HG02943 (cell line): ENCODE measurements around the gene PHLPP1.
"Not testable (repeated sequence)": the region's sequence is repeated elsewhere in the genome, so short reads cannot be mapped to it uniquely, and the experiment has no call there.

Experiments used
- ATAC-seq: cut with Tn5 transposase; IDR thresholded peaks from one replicate; pipeline ENCODE4 v1.9.1; 2021; ENCODE audit warnings: mild to moderate bottlenecking, low read depth, moderate library complexity; ENCODE audit not compliant: unreplicated experiment

The PHLPP1 gene

DNA sequence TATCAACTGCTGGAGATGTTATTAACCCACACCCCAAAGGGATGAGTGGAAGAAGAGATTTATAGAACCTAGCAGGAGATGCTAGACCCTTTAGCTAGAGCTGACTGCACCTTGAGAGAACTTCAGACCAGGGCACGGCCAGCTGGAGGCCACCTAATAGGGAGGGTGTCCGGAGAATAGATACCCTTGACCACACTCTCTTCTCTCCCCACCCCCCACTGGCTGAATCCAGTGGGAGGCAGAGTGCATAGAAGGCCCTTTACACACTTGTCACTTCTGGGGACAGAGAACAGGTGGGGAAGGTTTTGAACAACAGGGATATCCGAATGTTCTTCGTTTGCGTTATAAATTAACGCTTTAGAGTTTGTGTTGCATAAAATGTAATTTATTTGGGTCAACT lies 84.6 kb downstream of the PHLPP1 start:
- no peak for ATAC-seq

- no peak for ATAC-seq
Measured at GRCh38 chr18:62802523-62802922, 87.2 kb downstream of the PHLPP1 start.

- ATAC-seq, result no peak
Measured at GRCh38 chr18:62807396-62807795, 92.1 kb downstream of the PHLPP1 start.

GRCh38 chr18:62808123-62808522 lies 92.8 kb downstream of the PHLPP1 start:
- no peak for ATAC-seq

DNA sequence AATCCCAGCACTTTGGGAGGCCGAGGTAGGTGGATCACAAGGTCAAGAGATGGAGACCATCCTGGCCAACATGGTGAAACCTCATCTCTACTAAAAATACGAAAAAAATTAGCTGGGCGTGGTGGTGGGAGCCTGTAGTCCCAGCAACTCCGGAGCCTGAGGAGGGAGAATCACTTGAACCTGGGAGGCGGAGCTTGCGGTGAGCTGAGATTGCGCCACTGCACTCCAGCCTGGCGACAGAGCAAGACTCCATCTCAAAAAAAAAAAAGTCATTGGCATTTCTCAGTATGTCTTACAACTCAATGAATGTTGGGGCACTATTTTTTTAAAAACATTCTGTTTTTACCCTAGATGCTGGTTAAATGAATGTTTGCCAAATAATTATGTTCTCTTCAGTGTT lies 94.1 kb downstream of the PHLPP1 start:
- ATAC-seq, result not testable (repeated sequence)

GRCh38 chr18:62809900-62810299 lies 94.6 kb downstream of the PHLPP1 start:
- ATAC-seq, result no peak

DNA sequence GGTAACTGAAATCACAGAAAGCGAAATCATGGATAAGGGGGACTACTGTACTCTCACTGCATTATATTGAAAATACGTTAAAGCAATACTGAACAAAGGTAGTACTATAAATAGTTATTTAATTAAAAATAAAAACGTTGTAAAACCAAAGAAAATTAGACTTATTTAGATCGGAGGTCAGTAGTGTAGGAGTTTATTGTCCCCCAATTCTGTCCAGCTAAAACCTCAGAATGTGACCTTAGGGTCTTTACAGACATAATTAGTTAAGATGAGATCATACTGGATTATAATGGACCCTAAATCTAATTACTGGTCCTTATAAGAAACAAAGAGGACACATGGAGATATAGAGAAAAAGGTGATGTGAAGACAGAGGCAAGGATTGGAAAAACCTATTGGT lies 95.3 kb downstream of the PHLPP1 start:
- no peak for ATAC-seq

- ATAC-seq, result no peak
Measured at GRCh38 chr18:62811674-62812073, 96.3 kb downstream of the PHLPP1 start.

DNA sequence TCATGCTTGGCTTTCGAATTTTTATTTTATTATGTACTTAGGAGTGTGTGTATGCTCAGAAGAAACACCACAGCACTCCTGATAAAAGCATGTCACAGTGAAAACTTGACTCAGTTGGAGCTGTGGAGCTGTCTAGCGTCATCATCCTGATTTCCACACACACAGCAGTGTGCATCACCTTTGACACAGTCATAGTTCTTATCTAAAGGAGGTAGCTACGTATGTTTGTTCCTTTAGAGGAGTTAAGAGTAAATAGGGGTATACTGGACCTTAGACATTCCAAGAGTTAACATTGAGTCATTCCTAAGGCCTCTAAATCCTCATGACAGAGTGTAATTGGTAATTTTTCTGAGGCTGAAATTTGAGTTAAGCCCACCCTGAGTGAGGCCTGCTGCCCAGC lies 96.9 kb downstream of the PHLPP1 start:
- ATAC-seq, result no peak

DNA sequence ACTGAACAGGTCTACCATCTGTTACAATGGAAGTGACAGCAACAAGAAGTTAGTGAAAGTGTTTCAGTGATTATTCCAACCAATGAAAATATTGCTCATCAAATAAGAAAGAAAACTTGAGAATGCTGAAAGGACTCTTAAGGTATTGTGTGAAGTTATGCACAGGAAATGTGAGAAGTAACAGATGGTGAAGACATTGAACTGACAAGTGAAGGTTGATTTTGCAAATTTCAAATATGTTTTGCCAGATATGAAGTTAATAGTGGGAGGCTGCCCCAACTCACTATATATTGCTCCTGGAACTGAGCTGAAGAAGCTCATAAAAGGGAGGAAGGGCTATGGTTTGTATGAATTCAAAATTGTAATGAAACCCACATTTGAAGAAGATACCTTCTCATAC lies 97.5 kb downstream of the PHLPP1 start:
- ATAC-seq, result no peak

DNA sequence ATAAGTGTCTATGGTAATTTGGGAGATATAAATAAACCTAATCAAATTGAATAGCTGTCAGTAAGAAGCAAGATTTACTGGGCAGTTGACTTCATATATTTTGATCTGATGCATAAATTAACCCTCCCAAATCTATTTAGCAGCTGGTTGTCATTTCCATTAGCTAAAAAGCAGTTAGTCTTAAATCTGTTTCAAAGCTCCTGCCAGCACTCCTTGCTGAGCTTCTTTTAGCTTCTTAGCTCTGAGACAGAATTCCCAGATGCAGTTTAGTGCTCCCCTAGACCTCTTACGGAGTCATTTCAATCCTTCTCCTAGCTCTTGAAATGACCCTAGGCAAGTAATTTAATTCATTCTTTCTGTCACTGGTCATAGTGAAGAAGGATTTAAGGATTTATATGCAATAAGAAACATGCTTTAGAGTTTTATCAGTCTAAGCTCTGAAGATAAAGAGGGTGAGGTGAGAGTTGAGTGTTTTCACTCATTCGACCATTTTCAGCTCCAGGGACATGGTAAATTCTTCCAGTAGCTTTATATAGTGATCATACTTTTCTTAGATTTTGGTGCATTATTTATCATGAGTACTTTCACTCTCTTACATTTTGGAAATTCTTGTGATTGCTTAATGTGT lies 98.9 kb downstream of the PHLPP1 start:
- no peak for ATAC-seq

- ATAC-seq, result no peak
Measured at GRCh38 chr18:62825382-62825781, 110.0 kb downstream of the PHLPP1 start.

- no peak for ATAC-seq
Measured at GRCh38 chr18:62827397-62827796, 112.1 kb downstream of the PHLPP1 start.

- no peak for ATAC-seq
Measured at GRCh38 chr18:62828091-62828640, 112.8 kb downstream of the PHLPP1 start.

DNA sequence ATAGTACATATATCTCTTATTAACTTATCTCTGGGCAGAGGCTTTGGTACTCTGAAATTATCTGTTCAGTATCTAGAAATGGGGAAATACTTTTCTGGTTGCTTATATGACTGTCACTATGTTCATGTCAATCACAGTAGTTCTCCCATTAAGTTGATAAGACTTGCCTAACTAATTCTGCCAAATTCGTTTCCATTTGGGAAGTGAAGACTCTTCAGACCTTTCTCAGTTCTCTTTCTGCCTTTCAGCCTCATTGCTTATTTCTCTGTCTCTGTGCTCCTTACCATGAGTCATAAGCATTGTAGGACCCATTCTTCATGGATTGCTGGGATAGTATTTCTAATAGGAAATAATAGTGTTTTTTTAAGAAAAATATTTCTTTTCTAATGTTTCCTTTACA lies 113.5 kb downstream of the PHLPP1 start:
- ATAC-seq, result no peak

GRCh38 chr18:62829936-62830335 lies 114.6 kb downstream of the PHLPP1 start:
- ATAC-seq, result no peak

DNA sequence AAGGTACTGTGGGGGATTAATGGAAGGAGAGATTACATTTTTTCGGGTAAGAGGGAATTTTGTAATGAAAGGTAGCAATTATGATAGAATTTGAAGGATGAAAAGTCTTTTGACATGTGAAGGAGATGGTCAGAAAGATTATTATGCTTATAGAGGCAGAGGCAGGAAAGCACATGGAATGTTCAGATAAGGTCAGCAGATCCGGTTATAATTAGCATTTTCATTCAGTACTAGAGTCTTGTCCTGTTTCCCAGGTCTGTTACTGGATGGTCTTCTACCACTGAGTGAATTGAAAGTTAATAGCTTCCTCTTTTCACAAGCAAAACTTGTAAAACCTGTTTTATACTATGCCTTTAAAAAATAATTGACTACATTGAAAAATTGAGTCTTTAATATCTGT lies 116.9 kb downstream of the PHLPP1 start:
- ATAC-seq, result no peak

GRCh38 chr18:62833494-62833893 lies 118.2 kb downstream of the PHLPP1 start:
- ATAC-seq, result no peak

DNA sequence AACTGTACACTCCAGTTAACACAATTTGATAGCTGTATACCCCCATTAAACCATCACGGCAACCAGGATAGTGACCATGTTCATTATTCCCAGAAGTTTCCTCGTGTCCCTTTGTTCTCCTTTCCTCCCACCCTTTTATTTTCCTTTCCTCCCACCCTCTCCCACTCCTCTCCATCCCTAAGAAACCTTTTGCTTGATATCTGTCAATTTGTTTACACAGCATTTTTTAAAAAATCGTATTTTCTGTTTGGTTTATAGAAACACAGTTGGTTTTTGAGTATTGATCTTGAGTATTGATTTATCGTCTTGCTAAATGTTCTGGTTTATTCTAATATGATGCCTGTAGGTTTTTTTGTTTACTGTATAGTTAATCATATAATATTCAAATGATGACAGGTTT lies 119.4 kb downstream of the PHLPP1 start:
- ATAC-seq, result no peak

GRCh38 chr18:62837011-62837410 lies 121.7 kb downstream of the PHLPP1 start:
- ATAC-seq, result no peak

- ATAC-seq, result peak; percentile 74
Measured at GRCh38 chr18:62838475-62839098, 123.2 kb downstream of the PHLPP1 start.
